Measurements from ENCODE around the gene AGPAT4. TPM values are rescaled to one million over a fixed set of nuclear protein-coding genes. Genes with fewer than 3 reads are reported as not detected.

The AGPAT4 gene
- total RNA-seq, 4 donors from 2014 or later: 7.2 to 20.2 (median 12.5) TPM

- TF ChIP-seq, protein P1, sequence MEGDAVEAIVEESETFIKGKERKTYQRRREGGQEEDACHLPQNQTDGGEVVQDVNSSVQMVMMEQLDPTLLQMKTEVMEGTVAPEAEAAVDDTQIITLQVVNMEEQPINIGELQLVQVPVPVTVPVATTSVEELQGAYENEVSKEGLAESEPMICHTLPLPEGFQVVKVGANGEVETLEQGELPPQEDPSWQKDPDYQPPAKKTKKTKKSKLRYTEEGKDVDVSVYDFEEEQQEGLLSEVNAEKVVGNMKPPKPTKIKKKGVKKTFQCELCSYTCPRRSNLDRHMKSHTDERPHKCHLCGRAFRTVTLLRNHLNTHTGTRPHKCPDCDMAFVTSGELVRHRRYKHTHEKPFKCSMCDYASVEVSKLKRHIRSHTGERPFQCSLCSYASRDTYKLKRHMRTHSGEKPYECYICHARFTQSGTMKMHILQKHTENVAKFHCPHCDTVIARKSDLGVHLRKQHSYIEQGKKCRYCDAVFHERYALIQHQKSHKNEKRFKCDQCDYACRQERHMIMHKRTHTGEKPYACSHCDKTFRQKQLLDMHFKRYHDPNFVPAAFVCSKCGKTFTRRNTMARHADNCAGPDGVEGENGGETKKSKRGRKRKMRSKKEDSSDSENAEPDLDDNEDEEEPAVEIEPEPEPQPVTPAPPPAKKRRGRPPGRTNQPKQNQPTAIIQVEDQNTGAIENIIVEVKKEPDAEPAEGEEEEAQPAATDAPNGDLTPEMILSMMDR (IDR thresholded peaks at IDR 0.05): no peak
- no peak for ATAC-seq (ENCODE audit: low FRiP score)
- no peak for DNase-seq (ENCODE audit: low spot score)
These were observed 19.2 kb downstream of the AGPAT4 start for GRCh38 chr6:161254464-161255253.

DNA sequence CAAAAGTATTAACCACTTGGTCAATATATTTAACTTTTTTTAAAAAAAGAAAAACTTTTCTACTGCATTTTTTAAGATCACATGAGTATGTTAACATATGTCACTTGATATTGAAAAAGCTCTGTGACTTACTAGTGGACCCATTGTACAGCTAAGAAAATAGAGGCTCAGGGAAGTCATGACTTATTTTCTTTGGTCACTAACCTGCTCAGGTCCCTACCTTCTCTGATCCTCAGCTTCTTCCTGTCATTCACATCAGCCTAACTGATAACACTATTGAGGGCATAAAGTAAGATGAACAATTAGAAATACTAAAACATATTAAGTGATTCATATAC is 19.8 kb downstream of the AGPAT4 start:
- TF ChIP-seq, protein P1 (IDR thresholded peaks at IDR 0.05): no peak
- ATAC-seq (ENCODE audit: low FRiP score): no peak
- no peak for DNase-seq (ENCODE audit: low spot score)

DNA sequence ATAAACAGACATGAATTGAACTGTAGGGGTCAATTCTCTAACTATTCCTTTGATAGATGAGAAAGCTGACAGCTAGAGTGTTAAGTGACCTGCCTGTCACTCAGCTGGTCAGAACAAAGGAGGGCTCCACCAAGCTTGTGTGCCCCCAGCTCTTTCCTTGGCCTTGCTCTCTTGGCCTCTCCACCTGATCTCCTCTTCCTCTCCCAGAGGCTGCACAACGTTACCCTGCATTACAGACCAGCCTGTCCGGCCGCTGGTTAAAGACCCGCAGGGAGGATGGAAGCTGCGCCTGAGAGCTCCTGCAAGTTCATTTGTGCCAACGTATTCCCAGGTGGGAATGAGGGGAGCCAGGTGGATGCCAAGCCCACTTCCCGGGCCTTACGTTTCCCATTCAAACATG is 22.5 kb downstream of the AGPAT4 start:
- ATAC-seq (ENCODE audit: low FRiP score): no peak
- no peak for DNase-seq (ENCODE audit: low spot score)
- TF ChIP-seq, protein P1 (IDR thresholded peaks at IDR 0.05): no peak

DNA sequence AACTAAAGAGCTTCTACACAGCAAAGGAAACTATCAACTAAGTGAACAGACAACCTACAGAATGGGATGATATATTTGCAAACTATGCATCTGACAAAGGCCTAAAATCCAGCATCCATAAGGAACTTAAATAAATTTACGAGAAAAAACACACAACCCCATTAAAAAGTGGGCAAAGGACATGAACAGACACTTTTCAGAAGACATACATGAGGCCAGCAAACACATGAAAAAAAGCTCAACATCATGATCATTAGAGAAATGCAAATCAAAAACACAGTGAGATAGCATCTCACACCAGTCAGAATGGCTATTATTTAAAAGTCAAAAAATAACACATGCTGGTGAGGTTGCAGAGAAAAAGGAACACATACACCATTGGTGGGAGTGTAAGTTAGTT is 24.5 kb downstream of the AGPAT4 start:
- DNase-seq (ENCODE audit: low spot score) (no peak), ATAC-seq (ENCODE audit: low FRiP score) (no peak)

DNA sequence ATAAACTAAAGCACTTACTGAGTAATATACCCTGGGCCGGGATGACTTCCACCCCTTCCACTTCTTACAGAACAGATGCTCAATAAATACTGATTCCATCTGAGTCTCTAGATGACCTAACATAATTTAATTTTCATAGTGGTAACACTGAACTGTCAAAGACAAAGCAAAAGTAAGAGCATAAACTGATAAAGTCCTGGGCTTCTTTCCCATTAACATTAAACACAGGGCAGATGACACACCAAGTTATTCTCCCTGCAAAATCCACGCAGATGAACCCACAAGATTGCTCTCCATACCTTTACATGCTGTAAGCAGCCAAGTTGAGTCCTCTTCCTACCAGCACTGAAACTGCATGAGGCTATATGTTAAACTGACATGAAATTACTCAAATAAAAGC is 27.1 kb downstream of the AGPAT4 start:
- no peak for DNase-seq (ENCODE audit: low spot score)
- ATAC-seq (ENCODE audit: low FRiP score): no peak

More for the DNA sequence above, 24.5 kb downstream of the AGPAT4 start:
- TF ChIP-seq, protein P1 (IDR thresholded peaks at IDR 0.05): no peak

DNA sequence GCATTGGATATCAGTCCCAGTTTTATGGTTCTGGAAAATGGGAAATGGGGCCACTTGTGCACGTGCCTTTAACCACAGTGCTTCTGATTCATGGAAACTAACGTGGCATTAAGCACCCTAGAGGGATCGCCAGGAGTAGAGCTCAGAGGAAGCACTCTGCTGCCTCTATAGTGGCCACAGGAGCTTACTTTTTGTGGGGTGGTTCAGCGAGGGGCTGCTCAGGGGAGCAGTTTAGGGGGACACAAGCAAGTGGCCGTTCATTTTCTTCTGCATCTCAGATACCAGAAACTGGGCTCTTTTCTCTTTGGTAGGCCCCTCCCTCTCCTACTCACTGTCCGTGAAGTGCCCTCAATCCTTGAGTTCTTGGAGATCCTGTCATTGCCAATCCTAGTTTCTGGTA is 28.5 kb downstream of the AGPAT4 start:
- DNase-seq (ENCODE audit: low spot score): no peak
- no peak for ATAC-seq (ENCODE audit: low FRiP score)
- TF ChIP-seq, protein P1 (IDR thresholded peaks at IDR 0.05): no peak

More for the DNA sequence above, 27.1 kb downstream of the AGPAT4 start:
- TF ChIP-seq, protein P1 (IDR thresholded peaks at IDR 0.05): no peak

DNA sequence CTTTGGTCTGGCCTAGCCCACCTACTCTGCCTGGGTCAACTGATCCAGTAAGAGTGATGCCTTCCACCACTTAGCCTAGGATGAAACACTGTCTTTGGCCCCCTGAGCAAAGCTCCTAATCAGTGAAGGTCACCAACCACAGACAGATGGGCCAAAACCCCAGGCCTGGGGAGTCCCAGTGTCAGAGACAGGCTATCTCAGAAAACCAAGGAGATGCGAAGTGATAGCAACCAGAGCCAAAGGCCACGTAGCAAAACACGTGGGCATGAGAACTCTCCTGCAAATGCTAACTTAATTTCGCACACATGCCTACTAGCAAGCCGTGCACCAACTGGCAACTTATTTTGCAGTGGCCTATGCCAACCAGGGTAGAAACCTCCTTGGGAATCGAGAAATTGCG is 29.1 kb downstream of the AGPAT4 start:
- ATAC-seq (ENCODE audit: low FRiP score) (no peak), DNase-seq (ENCODE audit: low spot score) (no peak)
- TF ChIP-seq, protein P1 (IDR thresholded peaks at IDR 0.05): no peak
